ENCODE measurements around the gene ADGRD1.

GRCh38 chr12:131091976-131092691 lies 138.4 kb downstream of the ADGRD1 start:
- TF ChIP-seq CTCF (IDR thresholded peaks at IDR 0.05), result no peak
- TF ChIP-seq POLR2A (IDR thresholded peaks at IDR 0.05), result no peak

Data from vagina (tissue), 2 donors.